ENCODE measurements around the gene RSRC1.

DNA sequence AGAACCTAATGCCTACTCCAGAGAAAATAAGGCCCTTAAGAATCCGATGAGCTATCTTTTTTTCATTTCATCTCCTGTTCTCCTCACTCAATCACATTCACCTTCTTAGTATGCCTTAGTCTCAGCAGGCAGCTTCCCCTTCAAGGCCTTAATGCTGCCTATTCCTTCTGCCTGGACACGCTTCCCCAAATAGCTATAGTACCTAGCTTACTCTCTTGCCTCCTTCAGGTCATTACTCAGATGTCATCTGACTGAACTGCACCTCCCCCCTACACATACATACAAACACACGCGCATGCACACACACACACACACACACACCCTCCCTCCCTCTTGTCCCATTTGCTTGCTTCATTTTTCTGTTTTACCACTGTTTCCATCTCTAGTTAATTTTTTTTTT, 269.6 kb downstream of the RSRC1 start:
- TF ChIP-seq YY1 (IDR thresholded peaks at IDR 0.05; ENCODE audit: low read depth): no peak
- no peak for TF ChIP-seq EGR1 (IDR thresholded peaks at IDR 0.05)
- no peak for TF ChIP-seq RAD21 (IDR thresholded peaks at IDR 0.05; ENCODE audit: low read depth)
- TF ChIP-seq EP300 (IDR thresholded peaks at IDR 0.05; ENCODE audit: borderline replicate concordance): no peak
- TF ChIP-seq, protein P1, sequence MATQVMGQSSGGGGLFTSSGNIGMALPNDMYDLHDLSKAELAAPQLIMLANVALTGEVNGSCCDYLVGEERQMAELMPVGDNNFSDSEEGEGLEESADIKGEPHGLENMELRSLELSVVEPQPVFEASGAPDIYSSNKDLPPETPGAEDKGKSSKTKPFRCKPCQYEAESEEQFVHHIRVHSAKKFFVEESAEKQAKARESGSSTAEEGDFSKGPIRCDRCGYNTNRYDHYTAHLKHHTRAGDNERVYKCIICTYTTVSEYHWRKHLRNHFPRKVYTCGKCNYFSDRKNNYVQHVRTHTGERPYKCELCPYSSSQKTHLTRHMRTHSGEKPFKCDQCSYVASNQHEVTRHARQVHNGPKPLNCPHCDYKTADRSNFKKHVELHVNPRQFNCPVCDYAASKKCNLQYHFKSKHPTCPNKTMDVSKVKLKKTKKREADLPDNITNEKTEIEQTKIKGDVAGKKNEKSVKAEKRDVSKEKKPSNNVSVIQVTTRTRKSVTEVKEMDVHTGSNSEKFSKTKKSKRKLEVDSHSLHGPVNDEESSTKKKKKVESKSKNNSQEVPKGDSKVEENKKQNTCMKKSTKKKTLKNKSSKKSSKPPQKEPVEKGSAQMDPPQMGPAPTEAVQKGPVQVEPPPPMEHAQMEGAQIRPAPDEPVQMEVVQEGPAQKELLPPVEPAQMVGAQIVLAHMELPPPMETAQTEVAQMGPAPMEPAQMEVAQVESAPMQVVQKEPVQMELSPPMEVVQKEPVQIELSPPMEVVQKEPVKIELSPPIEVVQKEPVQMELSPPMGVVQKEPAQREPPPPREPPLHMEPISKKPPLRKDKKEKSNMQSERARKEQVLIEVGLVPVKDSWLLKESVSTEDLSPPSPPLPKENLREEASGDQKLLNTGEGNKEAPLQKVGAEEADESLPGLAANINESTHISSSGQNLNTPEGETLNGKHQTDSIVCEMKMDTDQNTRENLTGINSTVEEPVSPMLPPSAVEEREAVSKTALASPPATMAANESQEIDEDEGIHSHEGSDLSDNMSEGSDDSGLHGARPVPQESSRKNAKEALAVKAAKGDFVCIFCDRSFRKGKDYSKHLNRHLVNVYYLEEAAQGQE (IDR thresholded peaks at IDR 0.05; ENCODE audit: low read depth): no peak
- TF ChIP-seq NFIC (IDR thresholded peaks at IDR 0.05): no peak
- TF ChIP-seq FOXM1 (IDR thresholded peaks at IDR 0.05; ENCODE audit: borderline replicate concordance, low read depth): no peak
- TF ChIP-seq CEBPB (IDR thresholded peaks at IDR 0.05): no peak
- no peak for TF ChIP-seq TAF1 (IDR thresholded peaks at IDR 0.05; ENCODE audit: low read depth)
- no peak for TF ChIP-seq USF1 (IDR thresholded peaks at IDR 0.05)
- TF ChIP-seq CREB1 (IDR thresholded peaks at IDR 0.05; ENCODE audit: low read depth): no peak
- TF ChIP-seq TEAD4 (IDR thresholded peaks at IDR 0.05): no peak
- TF ChIP-seq, protein P2, sequence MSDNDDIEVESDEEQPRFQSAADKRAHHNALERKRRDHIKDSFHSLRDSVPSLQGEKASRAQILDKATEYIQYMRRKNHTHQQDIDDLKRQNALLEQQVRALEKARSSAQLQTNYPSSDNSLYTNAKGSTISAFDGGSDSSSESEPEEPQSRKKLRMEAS (IDR thresholded peaks at IDR 0.05): no peak

Data from Ishikawa (cell line).